Measurements from ENCODE around the gene XRCC5. TPM values are rescaled to one million over a fixed set of nuclear protein-coding genes. Genes with fewer than 3 reads are reported as not detected.
"Not testable (repeated sequence)": the region's sequence is repeated elsewhere in the genome, so short reads cannot be mapped to it uniquely, and the experiment has no call there.

XRCC5 gene
- total RNA-seq, 1 experiment from 2014 or later, result 534 TPM

DNA sequence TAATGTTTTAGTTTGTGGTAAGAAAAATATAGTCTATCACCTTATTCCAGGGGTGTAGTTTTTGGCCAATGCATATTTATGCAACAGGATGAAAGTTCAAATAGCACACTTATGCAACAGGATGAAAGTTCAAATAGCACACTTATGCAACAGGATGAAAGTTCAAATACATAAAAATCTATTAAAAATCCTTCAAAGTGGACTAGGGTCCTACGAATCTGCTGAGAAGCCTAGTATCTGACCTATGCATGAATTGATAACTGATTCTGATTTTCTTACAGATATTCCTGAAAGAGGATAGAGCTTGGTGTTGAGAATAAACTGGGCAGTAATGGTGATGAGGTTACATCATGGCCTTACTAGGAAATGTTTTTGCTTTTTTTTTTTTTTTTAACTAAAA, 30.4 kb upstream of the XRCC5 start:
- ChIA-PET CTCF (no interaction called here), POLR2A (ENCODE audit: low non-redundant PET) (no interaction called here)
- no peak for DNase-seq (ENCODE audit: low spot score)
- BruUV-seq (replicated peaks), result no TSS peak
- no peak overlapping the region for H3K4me3 ChIP-seq (ENCODE audit: low read depth, low read length, poor library complexity, severe bottlenecking)
- H3K27ac ChIP-seq (ENCODE audit: low read depth, low read length, poor library complexity, severe bottlenecking), result no peak overlapping the region
- H3K9me3 ChIP-seq (ENCODE audit: low read depth, low read length, poor library complexity, severe bottlenecking), result no peaks in the 10 kb centered on the region
- intact Hi-C loops (cut with micrococcal nuclease; ENCODE audit: unreplicated experiment), result no loop called here
- no peak for TF ChIP-seq EZH2 (IDR thresholded peaks at IDR 0.05; ENCODE audit: borderline replicate concordance, low read depth, low read length, poor library complexity, severe bottlenecking)
- TF ChIP-seq CTCF (conservative IDR thresholded peaks at IDR 0.05; ENCODE audit: low read depth, low read length), result no peak
- no peaks in the 10 kb centered on the region for H3K27me3 ChIP-seq (replicated peaks; ENCODE audit: insufficient read depth, low read depth, low read length, poor library complexity)
- H3K36me3 ChIP-seq (ENCODE audit: insufficient read depth, low read length, poor library complexity, severe bottlenecking), result no peaks in the 10 kb centered on the region
- peaks cover 11% of the 10 kb centered on the region for H3K4me1 ChIP-seq (ENCODE audit: insufficient read depth, low read length, poor library complexity, severe bottlenecking)

DNA sequence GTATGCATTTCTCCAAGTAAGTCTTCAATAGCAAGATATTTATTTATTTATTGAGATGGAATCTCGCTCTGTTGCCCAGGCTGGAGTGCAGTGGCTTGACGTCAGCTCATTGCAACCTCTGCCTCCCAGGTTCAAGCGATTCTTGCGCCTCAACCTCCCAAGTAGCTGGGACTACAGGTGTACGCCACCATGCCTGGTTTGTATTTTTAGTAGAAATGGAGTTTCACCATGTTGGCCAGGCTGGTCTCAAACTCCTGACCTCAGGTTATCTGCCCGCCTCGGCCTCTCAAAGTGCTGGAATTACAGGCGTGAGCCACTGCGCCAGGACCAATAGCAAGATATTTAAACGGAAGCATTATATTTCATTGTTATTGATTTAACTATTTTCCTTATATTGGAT, 29.1 kb upstream of the XRCC5 start:
- POLR2A ChIA-PET (ENCODE audit: low non-redundant PET); H3K27ac ChIP-seq (ENCODE audit: low read depth, low read length, poor library complexity, severe bottlenecking); BruUV-seq (replicated peaks); H3K9me3 ChIP-seq (ENCODE audit: low read depth, low read length, poor library complexity, severe bottlenecking); H3K27me3 ChIP-seq (replicated peaks; ENCODE audit: insufficient read depth, low read depth, low read length, poor library complexity); H3K36me3 ChIP-seq (ENCODE audit: insufficient read depth, low read length, poor library complexity, severe bottlenecking); DNase-seq (ENCODE audit: low spot score); CTCF ChIA-PET; intact Hi-C loops (cut with micrococcal nuclease; ENCODE audit: unreplicated experiment); H3K4me3 ChIP-seq (ENCODE audit: low read depth, low read length, poor library complexity, severe bottlenecking): not testable (repeated sequence)
- H3K4me1 ChIP-seq (ENCODE audit: insufficient read depth, low read length, poor library complexity, severe bottlenecking), result peaks cover 11% of the 10 kb centered on the region

DNA sequence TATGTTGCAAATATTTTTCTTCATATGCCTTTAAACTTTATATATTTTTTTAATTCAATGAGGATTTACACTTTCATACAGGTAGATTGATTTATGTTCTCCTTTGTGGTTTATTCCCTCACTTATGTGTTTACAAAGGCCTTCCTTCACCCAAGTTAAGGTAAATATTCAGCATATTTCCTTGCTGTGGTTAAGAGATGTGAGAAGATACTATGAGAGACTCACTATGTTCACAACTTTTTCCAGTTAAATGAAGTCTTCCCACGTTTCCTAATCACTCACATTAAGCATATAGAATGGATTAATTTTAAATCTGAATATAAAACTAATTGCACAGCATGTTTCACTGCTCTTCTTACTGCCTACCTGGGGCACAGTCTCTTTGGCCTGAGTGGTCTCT, 28.1 kb upstream of the XRCC5 start:
- POLR2A ChIA-PET (ENCODE audit: low non-redundant PET), result no interaction called here
- intact Hi-C loops (cut with micrococcal nuclease; ENCODE audit: unreplicated experiment), result no loop called here
- CTCF ChIA-PET, result no interaction called here
- DNase-seq (ENCODE audit: low spot score), result no peak
- H3K4me1 ChIP-seq (ENCODE audit: insufficient read depth, low read length, poor library complexity, severe bottlenecking), result peaks cover 11% of the 10 kb centered on the region
- H3K4me3 ChIP-seq (ENCODE audit: low read depth, low read length, poor library complexity, severe bottlenecking), result peak overlapping the region; percentile 76
- H3K9me3 ChIP-seq (ENCODE audit: low read depth, low read length, poor library complexity, severe bottlenecking), result no peaks in the 10 kb centered on the region
- no TSS peak for BruUV-seq (replicated peaks)
- TF ChIP-seq EZH2 (IDR thresholded peaks at IDR 0.05; ENCODE audit: borderline replicate concordance, low read depth, low read length, poor library complexity, severe bottlenecking) (no peak), CTCF (conservative IDR thresholded peaks at IDR 0.05; ENCODE audit: low read depth, low read length) (no peak)
- no peaks in the 10 kb centered on the region for H3K36me3 ChIP-seq (ENCODE audit: insufficient read depth, low read length, poor library complexity, severe bottlenecking)
- H3K27me3 ChIP-seq (replicated peaks; ENCODE audit: insufficient read depth, low read depth, low read length, poor library complexity), result no peaks in the 10 kb centered on the region
- peak overlapping the region; percentile 72 for H3K27ac ChIP-seq (ENCODE audit: low read depth, low read length, poor library complexity, severe bottlenecking)

- intact Hi-C loops (cut with micrococcal nuclease; ENCODE audit: unreplicated experiment), result no loop called here
- peak within 1 kb of the TSS; percentile 72 for H3K27ac ChIP-seq (ENCODE audit: low read depth, low read length, poor library complexity, severe bottlenecking)
- no peaks in the 10 kb centered on the region for H3K36me3 ChIP-seq (ENCODE audit: insufficient read depth, low read length, poor library complexity, severe bottlenecking)
- peak; percentile 79 for DNase-seq (ENCODE audit: low spot score)
- no peak for TF ChIP-seq CTCF (conservative IDR thresholded peaks at IDR 0.05; ENCODE audit: low read depth, low read length)
- no peak for TF ChIP-seq EZH2 (IDR thresholded peaks at IDR 0.05; ENCODE audit: borderline replicate concordance, low read depth, low read length, poor library complexity, severe bottlenecking)
- H3K27me3 ChIP-seq (replicated peaks; ENCODE audit: insufficient read depth, low read depth, low read length, poor library complexity), result no peaks in the 10 kb centered on the region
- ChIA-PET POLR2A (ENCODE audit: low non-redundant PET) (no interaction called here), CTCF (no interaction called here)
- H3K4me3 ChIP-seq (ENCODE audit: low read depth, low read length, poor library complexity, severe bottlenecking), result peak within 1 kb of the TSS; percentile 76
- no TSS peak for BruUV-seq (replicated peaks)
- H3K9me3 ChIP-seq (ENCODE audit: low read depth, low read length, poor library complexity, severe bottlenecking), result no peaks in the 10 kb centered on the region
- peaks cover 11% of the 10 kb centered on the region for H3K4me1 ChIP-seq (ENCODE audit: insufficient read depth, low read length, poor library complexity, severe bottlenecking)
Observed at GRCh38 chr2:216081487-216082116, 27.5 kb upstream of the XRCC5 start, which contains the start of the genes PECR and TMEM169. TSS of gene PECR (minus strand) at chr2:216081809. CDS start at chr2:216081741, 68 bp downstream. TSS of gene TMEM169 (plus strand) at chr2:216081919. CDS start at chr2:216095964, 14,045 bp downstream.
